Mucosa of stomach (tissue), 1 donor: ENCODE measurements around the gene PKNOX2.

Experiments
- H3K27me3 ChIP-seq: one replicate; pipeline ENCODE4 v1.7.0; 2013; ENCODE audit warnings: mild to moderate bottlenecking, low read length; ENCODE audit not compliant: control insufficient read depth, insufficient read depth
- H3K36me3 ChIP-seq: one replicate; pipeline ENCODE4 v1.7.0; 2013; ENCODE audit warnings: low read length; ENCODE audit not compliant: control insufficient read depth, insufficient read depth
- H3K4me1 ChIP-seq: one replicate; pipeline ENCODE4 v1.7.0; 2013; ENCODE audit warnings: mild to moderate bottlenecking, low read length; ENCODE audit not compliant: control insufficient read depth, insufficient read depth
- H3K4me3 ChIP-seq: one replicate; pipeline ENCODE4 v1.7.0; 2013; ENCODE audit warnings: low read length
- H3K9ac ChIP-seq: one replicate; pipeline ENCODE4 v1.7.0; 2013; ENCODE audit warnings: mild to moderate bottlenecking, low read length, moderate library complexity
- H3K9me3 ChIP-seq: one replicate; pipeline ENCODE4 v1.7.0; 2013; ENCODE audit warnings: mild to moderate bottlenecking, low read length, moderate library complexity; ENCODE audit not compliant: control insufficient read depth
- donor health status: Pancreatic carcinoma.

Gene PKNOX2

GRCh38 chr11:125443767-125444311 lies 279.3 kb downstream of the PKNOX2 start:
- H3K36me3 ChIP-seq, result no peaks in the 10 kb centered on the region
- no peak overlapping the region for H3K9ac ChIP-seq
- H3K9me3 ChIP-seq, result no peaks in the 10 kb centered on the region
- H3K4me1 ChIP-seq, result no peaks in the 10 kb centered on the region
- H3K4me3 ChIP-seq, result no peak overlapping the region
- H3K27me3 ChIP-seq, result peaks cover 8% of the 10 kb centered on the region

- Histone ChIP-seq H3K36me3 (no peaks in the 10 kb centered on the region), H3K4me1 (no peaks in the 10 kb centered on the region), H3K9me3 (no peaks in the 10 kb centered on the region), H3K4me3 (no peak overlapping the region), H3K27me3 (peaks cover 6% of the 10 kb centered on the region), H3K9ac (no peak overlapping the region)
Observed at GRCh38 chr11:125445731-125446130, 281.2 kb downstream of the PKNOX2 start.

- no peaks in the 10 kb centered on the region for H3K36me3 ChIP-seq
- no peaks in the 10 kb centered on the region for H3K9me3 ChIP-seq
- H3K27me3 ChIP-seq, result peaks cover under 1% of the 10 kb centered on the region
- H3K4me3 ChIP-seq, result no peak overlapping the region
- H3K4me1 ChIP-seq, result peaks cover 2% of the 10 kb centered on the region
- H3K9ac ChIP-seq, result no peak overlapping the region
Observed at GRCh38 chr11:125446279-125446678, 281.7 kb downstream of the PKNOX2 start.

GRCh38 chr11:125447721-125448120 lies 283.2 kb downstream of the PKNOX2 start:
- H3K4me1 ChIP-seq, result peaks cover 13% of the 10 kb centered on the region

GRCh38 chr11:125448136-125448535 lies 283.6 kb downstream of the PKNOX2 start:
- no peak overlapping the region for H3K4me3 ChIP-seq
- H3K27me3 ChIP-seq, result no peaks in the 10 kb centered on the region
- H3K9me3 ChIP-seq, result no peaks in the 10 kb centered on the region
- H3K4me1 ChIP-seq, result peaks cover 13% of the 10 kb centered on the region
- H3K9ac ChIP-seq, result no peak overlapping the region
- H3K36me3 ChIP-seq, result no peaks in the 10 kb centered on the region

More at GRCh38 chr11:125447721-125448120, 283.2 kb downstream of the PKNOX2 start:
- H3K27me3 ChIP-seq, result no peaks in the 10 kb centered on the region
- no peak overlapping the region for H3K9ac ChIP-seq
- no peak overlapping the region for H3K4me3 ChIP-seq
- no peaks in the 10 kb centered on the region for H3K9me3 ChIP-seq
- H3K36me3 ChIP-seq, result no peaks in the 10 kb centered on the region

- Histone ChIP-seq H3K4me1 (peaks cover 13% of the 10 kb centered on the region), H3K9me3 (no peaks in the 10 kb centered on the region), H3K27me3 (no peaks in the 10 kb centered on the region), H3K36me3 (no peaks in the 10 kb centered on the region), H3K9ac (no peak overlapping the region), H3K4me3 (no peak overlapping the region)
Observed at GRCh38 chr11:125449565-125449964, 285.0 kb downstream of the PKNOX2 start.

- peaks cover 13% of the 10 kb centered on the region for H3K4me1 ChIP-seq
- H3K4me3 ChIP-seq, result no peak overlapping the region
- peak overlapping the region; percentile 39 for H3K9ac ChIP-seq
- H3K9me3 ChIP-seq, result no peaks in the 10 kb centered on the region
- H3K36me3 ChIP-seq, result no peaks in the 10 kb centered on the region
- no peaks in the 10 kb centered on the region for H3K27me3 ChIP-seq
Observed at GRCh38 chr11:125451400-125452124, 287.0 kb downstream of the PKNOX2 start.

GRCh38 chr11:125452125-125452470 lies 287.5 kb downstream of the PKNOX2 start:
- Histone ChIP-seq H3K27me3 (no peaks in the 10 kb centered on the region), H3K9ac (peak overlapping the region; percentile 39), H3K4me3 (no peak overlapping the region), H3K36me3 (no peaks in the 10 kb centered on the region), H3K4me1 (peaks cover 13% of the 10 kb centered on the region), H3K9me3 (no peaks in the 10 kb centered on the region)

- Histone ChIP-seq H3K9me3 (no peaks in the 10 kb centered on the region), H3K27me3 (no peaks in the 10 kb centered on the region), H3K4me3 (no peak overlapping the region), H3K36me3 (no peaks in the 10 kb centered on the region), H3K9ac (no peak overlapping the region), H3K4me1 (peaks cover 13% of the 10 kb centered on the region)
Observed at GRCh38 chr11:125454047-125454446, 289.5 kb downstream of the PKNOX2 start.

- Histone ChIP-seq H3K9ac (no peak overlapping the region), H3K9me3 (no peaks in the 10 kb centered on the region), H3K4me1 (peaks cover 13% of the 10 kb centered on the region), H3K4me3 (no peak overlapping the region), H3K27me3 (no peaks in the 10 kb centered on the region), H3K36me3 (no peaks in the 10 kb centered on the region)
Observed at GRCh38 chr11:125455851-125456250, 291.3 kb downstream of the PKNOX2 start.

GRCh38 chr11:125457814-125458343 lies 293.3 kb downstream of the PKNOX2 start:
- H3K27me3 ChIP-seq, result no peaks in the 10 kb centered on the region
- H3K4me1 ChIP-seq, result no peaks in the 10 kb centered on the region
- no peaks in the 10 kb centered on the region for H3K9me3 ChIP-seq
- no peaks in the 10 kb centered on the region for H3K36me3 ChIP-seq
- no peak overlapping the region for H3K9ac ChIP-seq
- no peak overlapping the region for H3K4me3 ChIP-seq

- no peaks in the 10 kb centered on the region for H3K27me3 ChIP-seq
- H3K36me3 ChIP-seq, result no peaks in the 10 kb centered on the region
- no peak overlapping the region for H3K9ac ChIP-seq
- H3K4me1 ChIP-seq, result no peaks in the 10 kb centered on the region
- H3K9me3 ChIP-seq, result no peaks in the 10 kb centered on the region
- H3K4me3 ChIP-seq, result no peak overlapping the region
Observed at GRCh38 chr11:125460275-125460674, 295.7 kb downstream of the PKNOX2 start.
